CMK (cell line): Measurements from ENCODE around the gene MRGPRG.
A peak's percentile ranks its signal among the peaks of the same experiment; 100 is the strongest.

ENCODE experiments used
- DNase-seq: peaks from one replicate; pipeline ENCODE4 v3.0.0-alpha.2; 2010; ENCODE audit warnings: low read depth

The MRGPRG gene

GRCh38 chr11:3195251-3196160, 23.1 kb downstream of the MRGPRG start:
- DNase-seq = no peak

- peak; percentile 39 for DNase-seq
Measured at GRCh38 chr11:3194016-3194816, 24.4 kb downstream of the MRGPRG start.

- no peak for DNase-seq
Measured at GRCh38 chr11:3193373-3194015, 25.1 kb downstream of the MRGPRG start.

- no peak for DNase-seq
Measured at GRCh38 chr11:3192511-3193372, 25.9 kb downstream of the MRGPRG start.

GRCh38 chr11:3191586-3192324, 26.9 kb downstream of the MRGPRG start:
- DNase-seq = no peak

- no peak for DNase-seq
Measured at GRCh38 chr11:3190600-3190999, 28.0 kb downstream of the MRGPRG start.

GRCh38 chr11:3189886-3190583, 28.6 kb downstream of the MRGPRG start:
- no peak for DNase-seq

- DNase-seq = no peak
Measured at GRCh38 chr11:3189196-3189843, 29.3 kb downstream of the MRGPRG start.

- DNase-seq = no peak
Measured at GRCh38 chr11:3188496-3189195, 30.0 kb downstream of the MRGPRG start.

- DNase-seq = no peak
Measured at GRCh38 chr11:3186166-3186953, 32.3 kb downstream of the MRGPRG start.

GRCh38 chr11:3184732-3185347, 33.8 kb downstream of the MRGPRG start:
- DNase-seq = no peak

- no peak for DNase-seq
Measured at GRCh38 chr11:3183523-3183922, 35.1 kb downstream of the MRGPRG start.

- no peak for DNase-seq
Measured at GRCh38 chr11:3182462-3182852, 36.2 kb downstream of the MRGPRG start.

GRCh38 chr11:3181725-3182461, 36.7 kb downstream of the MRGPRG start:
- DNase-seq = no peak

- DNase-seq = no peak
Measured at GRCh38 chr11:3180869-3181268, 37.7 kb downstream of the MRGPRG start.

GRCh38 chr11:3178349-3178748, 40.3 kb downstream of the MRGPRG start:
- DNase-seq = no peak

GRCh38 chr11:3177931-3178330, 40.7 kb downstream of the MRGPRG start:
- no peak for DNase-seq
